Small intestine (tissue), 7 donors: ENCODE data around the gene DNAJC5. TPM values are rescaled to one million over a fixed set of nuclear protein-coding genes. Genes with fewer than 3 reads are reported as not detected.

Experiments used
- DNase-seq, 2 donors: peaks; one replicate each; pipeline versions ENCODE4 v3.0.0 to v3.0.0-alpha.2; 2013
- FAIRE-seq: peaks from 2 replicates; lab custom pipeline; 2012; peaks lifted over from hg19 to GRCh38; lab: Jason Lieb, UNC
- H3K27ac ChIP-seq, 3 donors: one replicate each; pipeline ENCODE4 v1.5.1; 2013; ENCODE audit warnings: low read length in 2 of 3, mild to moderate bottlenecking in 2 of 3, control low read depth in 1 of 3, inconsistent platforms in 1 of 3, low read depth in 1 of 3, moderate library complexity in 1 of 3
- H3K27me3 ChIP-seq, 3 donors: one replicate each; pipeline ENCODE4 v1.6.1; 2013; ENCODE audit warnings: low read length in 3 of 3, inconsistent platforms in 1 of 3; ENCODE audit not compliant: control insufficient read depth in 3 of 3, insufficient read depth in 3 of 3
- H3K36me3 ChIP-seq, 3 donors: one replicate each; pipeline ENCODE4 v1.6.1; 2013; ENCODE audit warnings: low read length in 3 of 3, inconsistent platforms in 1 of 3, low read depth in 1 of 3, mild to moderate bottlenecking in 1 of 3, moderate library complexity in 1 of 3; ENCODE audit not compliant: control insufficient read depth in 3 of 3, insufficient read depth in 2 of 3
- H3K4me1 ChIP-seq, 3 donors: one replicate each; pipeline ENCODE4 v1.6.1; 2013; ENCODE audit warnings: low read length in 2 of 3, inconsistent platforms in 1 of 3, low read depth in 1 of 3, mild to moderate bottlenecking in 1 of 3, moderate library complexity in 1 of 3; ENCODE audit not compliant: control insufficient read depth in 3 of 3, insufficient read depth in 2 of 3
- H3K4me3 ChIP-seq, 3 donors: one replicate each; pipeline ENCODE4 v1.5.1; 2013; ENCODE audit warnings: low read length in 3 of 3, control low read depth in 1 of 3, inconsistent platforms in 1 of 3, low read depth in 1 of 3, mild to moderate bottlenecking in 1 of 3, moderate library complexity in 1 of 3
- H3K9me3 ChIP-seq, 2 donors: one replicate each; pipeline ENCODE4 v1.6.1; 2013; ENCODE audit warnings: low read depth in 1 of 2, low read length in 1 of 2; ENCODE audit not compliant: control insufficient read depth in 2 of 2, insufficient read depth in 1 of 2
- WGBS, 3 donors: extraction: QIAGEN DNeasy Blood & Tissue Kit; methylation state at CpG; one replicate each; pipeline ENCODE4 v1.1.7; 2013; 5-methylcytosine and 5-hydroxymethylcytosine counted together
- polyA plus RNA-seq, 4 donors: library from polyadenylated mRNA; stranded (reverse) in 3 of 4; unstranded in 1 of 4; fragments of 200-250 nt in 3 of 4; fragments of 120-200 nt in 1 of 4; gene quantifications; one replicate each; pipeline versions ENCODE4 v1.2.1 to v1.2.3, GENCODE V29; 2013
- donor health status: healthy with polysubstance abuse.
- donor health status: control.
- donor health status: control.
- donor health status: Bipolar disorder and iron deficiency.
- donor health status: healthy.

DNAJC5 gene
- polyA plus RNA-seq, 4 donors = 20.6 to 52.3 (median 40.3) TPM

- peaks cover 23 to 90% (median 37%) of the 10 kb centered on the region in 3 donors for H3K36me3 ChIP-seq
- 93 to 95% (median 93%) methylated on average over 19 of the region's 19 CpGs for WGBS, 3 donors
- H3K27ac ChIP-seq = no peak overlapping the region
- FAIRE-seq (no peak), DNase-seq (no peak)
- no peaks in the 10 kb centered on the region for H3K4me1 ChIP-seq
- H3K27me3 ChIP-seq = no peaks in the 10 kb centered on the region
- H3K9me3 ChIP-seq = no peaks in the 10 kb centered on the region
- H3K4me3 ChIP-seq = no peak overlapping the region
These were observed 36.8 kb downstream of the DNAJC5 start for GRCh38 chr20:63931735-63932134.

GRCh38 chr20:63932606-63933160, 37.8 kb downstream of the DNAJC5 start:
- Histone ChIP-seq H3K4me3 (no peak overlapping the region), H3K36me3 (peaks cover 24 to 89% (median 37%) of the 10 kb centered on the region in 3 donors), H3K27ac (no peak overlapping the region), H3K9me3 (no peaks in the 10 kb centered on the region), H3K4me1 (no peaks in the 10 kb centered on the region), H3K27me3 (no peaks in the 10 kb centered on the region)
- DNase-seq (no peak), FAIRE-seq (no peak)
- WGBS, 3 donors = 89 to 95% (median 92%) methylated on average over 17 of the region's 17 CpGs

- Histone ChIP-seq H3K36me3 (peaks cover 22 to 86% (median 29%) of the 10 kb centered on the region in 3 donors), H3K27ac (no peak overlapping the region), H3K4me3 (no peak overlapping the region), H3K9me3 (no peaks in the 10 kb centered on the region), H3K27me3 (no peaks in the 10 kb centered on the region), H3K4me1 (no peaks in the 10 kb centered on the region)
- WGBS, 3 donors = 86 to 89% (median 87%) methylated on average over 5 of the region's 5 CpGs
- no peak for DNase-seq
- no peak for FAIRE-seq
These were observed 38.7 kb downstream of the DNAJC5 start for GRCh38 chr20:63933646-63934045.

- no peak for DNase-seq
- Histone ChIP-seq H3K4me1 (no peaks in the 10 kb centered on the region), H3K4me3 (no peak overlapping the region), H3K27me3 (no peaks in the 10 kb centered on the region), H3K36me3 (peaks cover 15 to 87% (median 30%) of the 10 kb centered on the region in 3 donors), H3K27ac (no peak overlapping the region), H3K9me3 (no peaks in the 10 kb centered on the region)
- no peak for FAIRE-seq
- WGBS, 3 donors = 80 to 89% (median 88%) methylated on average over 36 to 37 of the region's 37 CpGs
These were observed 39.5 kb downstream of the DNAJC5 start for GRCh38 chr20:63934271-63935068.

GRCh38 chr20:63935447-63935846, 40.5 kb downstream of the DNAJC5 start:
- Histone ChIP-seq H3K36me3 (peaks cover 11 to 87% (median 35%) of the 10 kb centered on the region in 3 donors), H3K27ac (no peak overlapping the region), H3K27me3 (no peaks in the 10 kb centered on the region), H3K4me3 (no peak overlapping the region), H3K4me1 (no peaks in the 10 kb centered on the region), H3K9me3 (no peaks in the 10 kb centered on the region)
- no peak for FAIRE-seq
- 93 to 96% (median 94%) methylated on average over 9 of the region's 9 CpGs for WGBS, 3 donors
- DNase-seq = no peak

GRCh38 chr20:63937596-63937995, 42.7 kb downstream of the DNAJC5 start:
- peaks cover 10 to 83% (median 30%) of the 10 kb centered on the region in 3 donors for H3K36me3 ChIP-seq

GRCh38 chr20:63939061-63939935, 44.4 kb downstream of the DNAJC5 start:
- Histone ChIP-seq H3K9me3 (peaks cover 0 to 2% of the 10 kb centered on the region in 2 donors), H3K36me3 (peaks cover 12 to 83% (median 33%) of the 10 kb centered on the region in 3 donors), H3K4me3 (no peak overlapping the region), H3K27ac (no peak overlapping the region), H3K27me3 (no peaks in the 10 kb centered on the region), H3K4me1 (no peaks in the 10 kb centered on the region)
- FAIRE-seq (no peak), DNase-seq (no peak)
- 75 to 88% (median 87%) methylated on average over 28 to 33 of the region's 33 CpGs for WGBS, 3 donors

More at GRCh38 chr20:63937596-63937995, 42.7 kb downstream of the DNAJC5 start:
- no peaks in the 10 kb centered on the region for H3K4me1 ChIP-seq
- 75 to 86% (median 81%) methylated on average over 14 of the region's 14 CpGs for WGBS, 3 donors
- no peak overlapping the region for H3K27ac ChIP-seq
- FAIRE-seq (no peak), DNase-seq (no peak)
- peaks cover 0 to 2% of the 10 kb centered on the region in 2 donors for H3K9me3 ChIP-seq
- H3K4me3 ChIP-seq = no peak overlapping the region
- H3K27me3 ChIP-seq = no peaks in the 10 kb centered on the region

GRCh38 chr20:63940071-63940471, 45.1 kb downstream of the DNAJC5 start:
- FAIRE-seq = no peak
- no peaks in the 10 kb centered on the region for H3K4me1 ChIP-seq
- H3K27me3 ChIP-seq = no peaks in the 10 kb centered on the region
- no peak overlapping the region for H3K4me3 ChIP-seq
- peaks cover 0 to 2% of the 10 kb centered on the region in 2 donors for H3K9me3 ChIP-seq
- peaks cover 12 to 83% (median 34%) of the 10 kb centered on the region in 3 donors for H3K36me3 ChIP-seq
- H3K27ac ChIP-seq = no peak overlapping the region
- WGBS, 3 donors = 90 to 96% (median 95%) methylated on average over 23 of the region's 23 CpGs
- no peak for DNase-seq
